ENCODE measurements around the gene IDUA.
"Not testable (repeated sequence)": the region's sequence is repeated elsewhere in the genome, so short reads cannot be mapped to it uniquely, and the experiment has no call there.

IDUA gene

GRCh38 chr4:1047976-1048772 is 61.3 kb downstream of the IDUA start:
- DNase-seq: no peak

GRCh38 chr4:1048773-1049590 is 62.1 kb downstream of the IDUA start:
- DNase-seq: no peak

- no peak for DNase-seq
Observed at GRCh38 chr4:1049591-1049905, 62.7 kb downstream of the IDUA start.

- DNase-seq: no peak
Observed at GRCh38 chr4:1050486-1051213, 63.8 kb downstream of the IDUA start.

- DNase-seq: no peak
Observed at GRCh38 chr4:1051472-1051871, 64.6 kb downstream of the IDUA start.

GRCh38 chr4:1052231-1052671 is 65.4 kb downstream of the IDUA start:
- DNase-seq: no peak

- no peak for DNase-seq
Observed at GRCh38 chr4:1053080-1053661, 66.3 kb downstream of the IDUA start.

- DNase-seq: not testable (repeated sequence)
Observed at GRCh38 chr4:1053891-1054290, 67.0 kb downstream of the IDUA start.
